ENCODE measurements around the gene NEU2. TPM values are rescaled to one million over a fixed set of nuclear protein-coding genes. Genes with fewer than 3 reads are reported as not detected.

The NEU2 gene
- total and polyA plus RNA-seq, 4 donors, result not detected

DNA sequence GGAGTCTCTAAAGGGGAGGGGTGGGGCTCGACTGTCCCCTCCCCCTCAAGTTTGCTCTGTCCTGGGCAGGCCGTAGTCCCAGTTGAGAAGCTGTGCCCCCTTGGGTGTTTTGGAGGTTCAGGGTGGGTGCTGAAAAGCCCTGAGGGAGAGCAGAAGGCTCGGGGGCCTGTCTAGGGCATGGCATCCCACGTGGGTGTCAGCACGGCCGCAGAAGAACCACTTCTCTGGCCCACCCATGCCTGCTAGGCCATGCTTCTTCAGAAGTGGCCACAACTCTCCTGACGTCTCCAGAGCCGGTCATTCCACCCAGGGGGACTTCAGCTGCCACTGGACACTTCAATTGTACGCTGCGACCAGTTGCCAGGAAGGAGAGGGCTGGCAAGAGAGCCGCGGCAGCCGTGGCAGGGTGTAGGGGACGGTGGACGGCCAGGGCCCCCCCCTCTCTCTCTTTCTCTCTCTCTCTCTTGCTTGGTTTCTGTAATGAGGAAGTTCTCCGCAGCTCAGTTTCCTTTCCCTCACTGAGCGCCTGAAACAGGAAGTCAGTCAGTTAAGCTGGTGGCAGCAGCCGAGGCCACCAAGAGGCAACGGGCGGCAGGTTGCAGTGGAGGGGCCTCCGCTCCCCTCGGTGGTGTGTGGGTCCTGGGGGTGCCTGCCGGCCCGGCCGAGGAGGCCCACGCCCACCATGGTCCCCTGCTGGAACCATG is 27.5 kb downstream of the NEU2 start, which contains the start of gene INPP5D:
Gene INPP5D (plus strand): TSS at position 546 of the 704 bp plus-strand sequence. CDS start 137 bp downstream, at position 683.
- Histone ChIP-seq H3K36me3 (ENCODE audit: control insufficient read depth in 4 of 4, insufficient read depth in 3 of 4, low read depth in 1 of 4, low read length in 3 of 4) (no peaks in the 10 kb centered on the region), H3K27me3 (ENCODE audit: control insufficient read depth in 4 of 4, insufficient read depth in 4 of 4, low read length in 3 of 4) (no peaks in the 10 kb centered on the region), H3K4me1 (ENCODE audit: control insufficient read depth in 4 of 4, insufficient read depth in 4 of 4, low read length in 3 of 4) (peaks cover 0 to 13% (median 3%) of the 10 kb centered on the region in 4 donors), H3K4me3 (ENCODE audit: low read depth in 1 of 3, low read length in 3 of 3) (peak within 1 kb of the TSS; percentile 27 to 47 (median 40)), H3K9me3 (ENCODE audit: control insufficient read depth in 4 of 4, low read length in 3 of 4) (no peaks in the 10 kb centered on the region), H3K27ac (ENCODE audit: low read depth in 1 of 2, low read length in 2 of 2) (peak within 1 kb of the TSS; percentile 69 to 79), H3K9ac (ENCODE audit: low read depth in 1 of 2, low read length in 2 of 2) (peak within 1 kb of the TSS; percentile 31 to 64)
- TF ChIP-seq RAD21 (IDR thresholded peaks at IDR 0.05) (peak in 1 of 2 donors; percentile 34), YY1 (IDR thresholded peaks at IDR 0.05) (peak; percentile 49), SP1 (IDR thresholded peaks at IDR 0.05) (peak; percentile 12), JUND (IDR thresholded peaks at IDR 0.05) (no peak), RXRA (IDR thresholded peaks at IDR 0.05) (no peak)
- TF ChIP-seq, protein P1, sequence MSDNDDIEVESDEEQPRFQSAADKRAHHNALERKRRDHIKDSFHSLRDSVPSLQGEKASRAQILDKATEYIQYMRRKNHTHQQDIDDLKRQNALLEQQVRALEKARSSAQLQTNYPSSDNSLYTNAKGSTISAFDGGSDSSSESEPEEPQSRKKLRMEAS (IDR thresholded peaks at IDR 0.05), result peak; percentile 24
- TF ChIP-seq, protein P2, sequence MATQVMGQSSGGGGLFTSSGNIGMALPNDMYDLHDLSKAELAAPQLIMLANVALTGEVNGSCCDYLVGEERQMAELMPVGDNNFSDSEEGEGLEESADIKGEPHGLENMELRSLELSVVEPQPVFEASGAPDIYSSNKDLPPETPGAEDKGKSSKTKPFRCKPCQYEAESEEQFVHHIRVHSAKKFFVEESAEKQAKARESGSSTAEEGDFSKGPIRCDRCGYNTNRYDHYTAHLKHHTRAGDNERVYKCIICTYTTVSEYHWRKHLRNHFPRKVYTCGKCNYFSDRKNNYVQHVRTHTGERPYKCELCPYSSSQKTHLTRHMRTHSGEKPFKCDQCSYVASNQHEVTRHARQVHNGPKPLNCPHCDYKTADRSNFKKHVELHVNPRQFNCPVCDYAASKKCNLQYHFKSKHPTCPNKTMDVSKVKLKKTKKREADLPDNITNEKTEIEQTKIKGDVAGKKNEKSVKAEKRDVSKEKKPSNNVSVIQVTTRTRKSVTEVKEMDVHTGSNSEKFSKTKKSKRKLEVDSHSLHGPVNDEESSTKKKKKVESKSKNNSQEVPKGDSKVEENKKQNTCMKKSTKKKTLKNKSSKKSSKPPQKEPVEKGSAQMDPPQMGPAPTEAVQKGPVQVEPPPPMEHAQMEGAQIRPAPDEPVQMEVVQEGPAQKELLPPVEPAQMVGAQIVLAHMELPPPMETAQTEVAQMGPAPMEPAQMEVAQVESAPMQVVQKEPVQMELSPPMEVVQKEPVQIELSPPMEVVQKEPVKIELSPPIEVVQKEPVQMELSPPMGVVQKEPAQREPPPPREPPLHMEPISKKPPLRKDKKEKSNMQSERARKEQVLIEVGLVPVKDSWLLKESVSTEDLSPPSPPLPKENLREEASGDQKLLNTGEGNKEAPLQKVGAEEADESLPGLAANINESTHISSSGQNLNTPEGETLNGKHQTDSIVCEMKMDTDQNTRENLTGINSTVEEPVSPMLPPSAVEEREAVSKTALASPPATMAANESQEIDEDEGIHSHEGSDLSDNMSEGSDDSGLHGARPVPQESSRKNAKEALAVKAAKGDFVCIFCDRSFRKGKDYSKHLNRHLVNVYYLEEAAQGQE (IDR thresholded peaks at IDR 0.05), result peak; percentile 30
- 56% methylated on average over 26 of the region's 26 CpGs for WGBS
- DNase-seq (ENCODE audit: low spot score), result peak; percentile 55

DNA sequence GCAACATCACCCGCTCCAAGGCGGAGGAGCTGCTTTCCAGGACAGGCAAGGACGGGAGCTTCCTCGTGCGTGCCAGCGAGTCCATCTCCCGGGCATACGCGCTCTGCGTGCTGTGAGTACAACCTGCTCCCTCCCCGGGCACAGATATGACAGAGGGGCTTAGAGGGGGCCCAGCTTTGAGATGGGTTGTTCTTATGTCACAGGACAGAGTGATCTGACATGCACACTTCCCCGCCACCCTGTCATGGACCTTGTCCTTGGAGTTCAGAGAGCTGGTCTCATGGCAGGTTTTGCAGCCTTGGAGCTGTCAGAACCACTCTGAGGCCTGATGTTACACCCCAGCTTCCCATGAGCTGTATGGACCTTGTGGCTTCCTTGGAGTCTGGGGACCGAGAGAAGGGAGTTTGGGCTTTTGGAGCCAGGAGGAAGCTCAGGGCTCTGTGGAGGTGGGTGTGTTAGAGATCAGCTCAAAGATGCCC is 28.1 kb downstream of the NEU2 start:
- Histone ChIP-seq H3K9ac (ENCODE audit: low read depth in 1 of 2, low read length in 2 of 2) (peak overlapping the region; percentile 31 to 64), H3K36me3 (ENCODE audit: control insufficient read depth in 4 of 4, insufficient read depth in 3 of 4, low read depth in 1 of 4, low read length in 3 of 4) (no peaks in the 10 kb centered on the region), H3K27me3 (ENCODE audit: control insufficient read depth in 4 of 4, insufficient read depth in 4 of 4, low read length in 3 of 4) (no peaks in the 10 kb centered on the region), H3K27ac (ENCODE audit: low read depth in 1 of 2, low read length in 2 of 2) (peak overlapping the region; percentile 69 to 79), H3K4me3 (ENCODE audit: low read depth in 1 of 3, low read length in 3 of 3) (peak overlapping the region; percentile 27 to 47 (median 40)), H3K9me3 (ENCODE audit: control insufficient read depth in 4 of 4, low read length in 3 of 4) (no peaks in the 10 kb centered on the region), H3K4me1 (ENCODE audit: control insufficient read depth in 4 of 4, insufficient read depth in 4 of 4, low read length in 3 of 4) (peaks cover 0 to 13% (median 3%) of the 10 kb centered on the region in 4 donors)
- TF ChIP-seq, protein P1 (IDR thresholded peaks at IDR 0.05), result no peak
- TF ChIP-seq, protein P3, sequence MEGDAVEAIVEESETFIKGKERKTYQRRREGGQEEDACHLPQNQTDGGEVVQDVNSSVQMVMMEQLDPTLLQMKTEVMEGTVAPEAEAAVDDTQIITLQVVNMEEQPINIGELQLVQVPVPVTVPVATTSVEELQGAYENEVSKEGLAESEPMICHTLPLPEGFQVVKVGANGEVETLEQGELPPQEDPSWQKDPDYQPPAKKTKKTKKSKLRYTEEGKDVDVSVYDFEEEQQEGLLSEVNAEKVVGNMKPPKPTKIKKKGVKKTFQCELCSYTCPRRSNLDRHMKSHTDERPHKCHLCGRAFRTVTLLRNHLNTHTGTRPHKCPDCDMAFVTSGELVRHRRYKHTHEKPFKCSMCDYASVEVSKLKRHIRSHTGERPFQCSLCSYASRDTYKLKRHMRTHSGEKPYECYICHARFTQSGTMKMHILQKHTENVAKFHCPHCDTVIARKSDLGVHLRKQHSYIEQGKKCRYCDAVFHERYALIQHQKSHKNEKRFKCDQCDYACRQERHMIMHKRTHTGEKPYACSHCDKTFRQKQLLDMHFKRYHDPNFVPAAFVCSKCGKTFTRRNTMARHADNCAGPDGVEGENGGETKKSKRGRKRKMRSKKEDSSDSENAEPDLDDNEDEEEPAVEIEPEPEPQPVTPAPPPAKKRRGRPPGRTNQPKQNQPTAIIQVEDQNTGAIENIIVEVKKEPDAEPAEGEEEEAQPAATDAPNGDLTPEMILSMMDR (IDR thresholded peaks at IDR 0.05; ENCODE audit: low read depth, low read length, missing input control), result no peak
- no peak for TF ChIP-seq TAF1 (conservative IDR thresholded peaks at IDR 0.05)
- TF ChIP-seq EGR1 (IDR thresholded peaks at IDR 0.05; ENCODE audit: low read depth in 2 of 2), result no peak
- TF ChIP-seq RAD21 (IDR thresholded peaks at IDR 0.05), result no peak
- no peak for TF ChIP-seq GABPA (IDR thresholded peaks at IDR 0.05 in 1 of 2, conservative IDR thresholded peaks at IDR 0.05 in 1 of 2)
- no peak for TF ChIP-seq SP1 (IDR thresholded peaks at IDR 0.05)
- TF ChIP-seq FOXA2 (IDR thresholded peaks at IDR 0.05), result no peak
- TF ChIP-seq, protein P4, sequence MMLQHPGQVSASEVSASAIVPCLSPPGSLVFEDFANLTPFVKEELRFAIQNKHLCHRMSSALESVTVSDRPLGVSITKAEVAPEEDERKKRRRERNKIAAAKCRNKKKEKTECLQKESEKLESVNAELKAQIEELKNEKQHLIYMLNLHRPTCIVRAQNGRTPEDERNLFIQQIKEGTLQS (IDR thresholded peaks at IDR 0.05), result no peak
- 67% methylated on average over 13 of the region's 13 CpGs for WGBS
- peak; percentile 53 for DNase-seq (ENCODE audit: low spot score)
